A549 (cell line): ENCODE results near the gene GJB1. TPM values are rescaled to one million over a fixed set of nuclear protein-coding genes. Genes with fewer than 3 reads are reported as not detected.

Experiments
- ATAC-seq, 2 experiments: fragments of 200-7000 bp in 1 of 2; fragments of >200 bp in 1 of 2; cut with Nextera tagmentation in 1 of 2; cut with Tn5 transposase in 1 of 2; 3 replicates each; pipeline versions ENCODE4 v1.8.0 to v1.9.1; 2018 to 2020; ENCODE audit warnings: mild to moderate bottlenecking in 1 of 2, moderate library complexity in 1 of 2
- CTCF ChIA-PET: fragments of 300-600 bp; sonication (Branson Sonifier 250); formaldehyde crosslinking; extraction: SDS; loops from one replicate; lab custom pipeline; 2021; ENCODE audit warnings: antibody characterized with exemption, inconsistent platforms; lab: Yijun Ruan, JAX
- POLR2A ChIA-PET: fragments of 350-600 bp; formaldehyde crosslinking; extraction: SDS; loops from one replicate; lab custom pipeline; 2021; ENCODE audit warnings: antibody characterized with exemption, inconsistent platforms; lab: Yijun Ruan, JAX
- DNase-seq, 2 experiments: peaks; one replicate each; pipeline versions ENCODE4 v3.0.0 to v3.0.0-alpha.2; 2011 to 2016; ENCODE audit warnings: low read depth in 1 of 2, low spot score in 1 of 2
- FAIRE-seq: peaks from 2 replicates; lab custom pipeline; 2011; peaks lifted over from hg19 to GRCh38; lab: Jason Lieb, UNC
- H3K27ac ChIP-seq, 2 experiments: fragments of >200 bp; sonication (Bioruptor Twin); formaldehyde crosslinking; 3 replicates each; pipeline ENCODE4 v1.5.1; 2016 to 2017
- H3K4me1 ChIP-seq: fragments of >200 bp; sonication (Bioruptor Twin); formaldehyde crosslinking; 3 replicates; pipeline ENCODE4 v1.6.1; 2016
- H3K4me2 ChIP-seq: fragments of >200 bp; sonication (Bioruptor Twin); formaldehyde crosslinking; 3 replicates; pipeline ENCODE4 v1.6.1; 2016
- H3K4me3 ChIP-seq: fragments of >200 bp; sonication (Bioruptor Twin); formaldehyde crosslinking; 3 replicates; pipeline ENCODE4 v1.5.1; 2016
- H3K9me3 ChIP-seq: fragments of >200 bp; sonication (Bioruptor Twin); formaldehyde crosslinking; 3 replicates; pipeline ENCODE4 v1.6.1; 2016
- CHD2 ChIP-seq: fragments of 150-350 bp; IDR thresholded peaks from 2 replicates; pipeline ENCODE4 v1.6.1; 2014; ENCODE audit warnings: low read length; ENCODE audit not compliant: partially characterized antibody
- CHD4 ChIP-seq: fragments of 200-600 bp; sonication (generic); IDR thresholded peaks from 2 replicates; pipeline ENCODE4 v1.6.1; 2016; ENCODE audit warnings: antibody characterized with exemption, mild to moderate bottlenecking, borderline replicate concordance
- FOSB ChIP-seq: fragments of 250-450 bp; sonication (Bioruptor Pico); IDR thresholded peaks from 2 replicates; pipeline ENCODE4 v1.5.0; 2020; ENCODE audit warnings: mild to moderate bottlenecking, moderate library complexity
- FOSL2 ChIP-seq, 2 experiments: fragments of 450-650 bp in 1 of 2; fragments of >200 bp in 1 of 2; sonication (Bioruptor Twin) in 1 of 2; formaldehyde crosslinking; IDR thresholded peaks; 2 replicates each; pipeline versions ENCODE4 v1.5.0 to v1.6.1; 2016 to 2020; ENCODE audit warnings: mild to moderate bottlenecking in 1 of 2, moderate library complexity in 1 of 2
- FOXS1 ChIP-seq: fragments of 250-450 bp; sonication (Bioruptor Pico); IDR thresholded peaks from 2 replicates; pipeline ENCODE4 v1.5.0; 2020; ENCODE audit warnings: mild to moderate bottlenecking, moderate library complexity
- HEYL ChIP-seq: fragments of 250-450 bp; sonication (Bioruptor Pico); IDR thresholded peaks from 2 replicates; pipeline ENCODE4 v1.8.0; 2021; ENCODE audit warnings: mild to moderate bottlenecking, moderate library complexity
- HOXB5 ChIP-seq: fragments of 250-450 bp; sonication (Bioruptor Pico); IDR thresholded peaks from 2 replicates; pipeline ENCODE4 v1.5.0; 2020; ENCODE audit warnings: mild to moderate bottlenecking, moderate library complexity
- JUN ChIP-seq, 2 experiments: fragments of >200 bp; sonication (Bioruptor Twin); formaldehyde crosslinking; IDR thresholded peaks; 2 replicates in 1 of 2; 3 replicates in 1 of 2; pipeline ENCODE4 v1.6.1; 2016 to 2017
- KDM1A ChIP-seq: fragments of 200-600 bp; sonication (generic); IDR thresholded peaks from 2 replicates; pipeline ENCODE4 v1.6.1; 2016; ENCODE audit warnings: low read depth, mild to moderate bottlenecking
- MAZ ChIP-seq: fragments of 150-350 bp; IDR thresholded peaks from 2 replicates; pipeline ENCODE4 v1.6.1; 2014; ENCODE audit warnings: antibody characterized with exemption, low read depth, low read length, borderline replicate concordance
- MYC ChIP-seq: IDR thresholded peaks from 2 replicates; pipeline ENCODE4 v1.6.1; 2012; ENCODE audit warnings: mild to moderate bottlenecking, inconsistent platforms, low read length, improper control_type of control experiment, borderline replicate concordance
- NPAS2 ChIP-seq: fragments of 250-450 bp; sonication (Bioruptor Pico); IDR thresholded peaks from 2 replicates; pipeline ENCODE4 v1.8.0; 2022; ENCODE audit warnings: mild to moderate bottlenecking, moderate library complexity, borderline replicate concordance
- PHF8 ChIP-seq: fragments of 200-600 bp; sonication (generic); IDR thresholded peaks from 2 replicates; pipeline ENCODE4 v1.6.1; 2016; ENCODE audit warnings: low read depth, mild to moderate bottlenecking, antibody characterized with exemption, moderate library complexity, borderline replicate concordance
- POLR2AphosphoS2 ChIP-seq: conservative IDR thresholded peaks from 2 replicates; pipeline ENCODE4 v1.6.1; 2012; ENCODE audit warnings: low read length, improper control_type of control experiment, inconsistent platforms
- RARB ChIP-seq: fragments of 250-450 bp; sonication (Bioruptor Pico); IDR thresholded peaks from 2 replicates; pipeline ENCODE4 v1.8.0; 2021; ENCODE audit warnings: mild to moderate bottlenecking, moderate library complexity
- RFX5 ChIP-seq: fragments of 450-650 bp; IDR thresholded peaks from 2 replicates; pipeline ENCODE4 v1.7.1; 2014; ENCODE audit warnings: antibody characterized with exemption, mild to moderate bottlenecking, moderate library complexity
- RNF2 ChIP-seq: fragments of 200-600 bp; sonication (generic); IDR thresholded peaks from 2 replicates; pipeline ENCODE4 v1.6.1; 2016; ENCODE audit warnings: low read depth, mild to moderate bottlenecking, antibody characterized with exemption, moderate library complexity, borderline replicate concordance
- TFCP2L1 ChIP-seq: fragments of 250-450 bp; sonication (Bioruptor Pico); IDR thresholded peaks from 2 replicates; pipeline ENCODE4 v1.5.0; 2021; ENCODE audit warnings: mild to moderate bottlenecking
- TP53 ChIP-seq: fragments of 250-450 bp; sonication (Bioruptor Pico); IDR thresholded peaks from 2 replicates; pipeline ENCODE4 v1.5.0; 2021; ENCODE audit warnings: mild to moderate bottlenecking, moderate library complexity
- ZC3H11A ChIP-seq: fragments of 450-650 bp; IDR thresholded peaks from 2 replicates; pipeline ENCODE4 v1.6.1; 2014; ENCODE audit warnings: antibody characterized with exemption, mild to moderate bottlenecking
- ZNF302 ChIP-seq: fragments of 250-450 bp; sonication (Bioruptor Pico); IDR thresholded peaks from 2 replicates; pipeline ENCODE4 v1.9.0; 2021; ENCODE audit warnings: inconsistent platforms, mild to moderate bottlenecking, moderate library complexity
- ZSCAN20 ChIP-seq: fragments of 250-450 bp; sonication (Bioruptor Pico); IDR thresholded peaks from 2 replicates; pipeline ENCODE4 v1.8.0; 2022; ENCODE audit warnings: mild to moderate bottlenecking, moderate library complexity
- WGBS: methylation state at CpG from one replicate; pipeline ENCODE4 v1.1.6; 2017; ENCODE audit errors: missing lambda C conversion rate; 5-methylcytosine and 5-hydroxymethylcytosine counted together
- polyA plus RNA-seq, 4 experiments: library from polyadenylated mRNA; depleted of rRNA in 3 of 4; stranded (reverse); fragments of >200 nt; fragmentation: RNase III in 1 of 4; extraction: RNeasy Plus Mini Kit Qiagen cat#74134 plus additional on column Dnase treatment in 1 of 4; gene quantifications; 2 replicates in 3 of 4; 3 replicates in 1 of 4; pipeline ENCODE4 v1.2.3, GENCODE V29; 2011 to 2017
- TF ChIP-seq, protein P1 (sequence below): fragments of 200-600 bp; sonication (generic); IDR thresholded peaks from 2 replicates; pipeline ENCODE4 v1.6.1; 2016; ENCODE audit warnings: antibody characterized with exemption, mild to moderate bottlenecking, moderate library complexity
- TF ChIP-seq, protein P2 (sequence below): fragments of >200 bp; sonication (Bioruptor Twin); formaldehyde crosslinking; IDR thresholded peaks from 3 replicates; pipeline ENCODE4 v1.5.1; 2016
- TF ChIP-seq, protein P3 (sequence below): fragments of 450-650 bp; IDR thresholded peaks from 2 replicates; pipeline ENCODE4 v1.6.1; 2014; ENCODE audit warnings: antibody characterized with exemption
- TF ChIP-seq, protein P4 (sequence below): fragments of 150-350 bp; IDR thresholded peaks from 2 replicates; pipeline ENCODE4 v1.6.1; 2014; ENCODE audit warnings: low read depth, mild to moderate bottlenecking, low read length

The GJB1 gene
- polyA plus RNA-seq, 2 of the 4 experiments (the other 2 are of a cell fraction): 0.13 to 0.39 TPM

DNA sequence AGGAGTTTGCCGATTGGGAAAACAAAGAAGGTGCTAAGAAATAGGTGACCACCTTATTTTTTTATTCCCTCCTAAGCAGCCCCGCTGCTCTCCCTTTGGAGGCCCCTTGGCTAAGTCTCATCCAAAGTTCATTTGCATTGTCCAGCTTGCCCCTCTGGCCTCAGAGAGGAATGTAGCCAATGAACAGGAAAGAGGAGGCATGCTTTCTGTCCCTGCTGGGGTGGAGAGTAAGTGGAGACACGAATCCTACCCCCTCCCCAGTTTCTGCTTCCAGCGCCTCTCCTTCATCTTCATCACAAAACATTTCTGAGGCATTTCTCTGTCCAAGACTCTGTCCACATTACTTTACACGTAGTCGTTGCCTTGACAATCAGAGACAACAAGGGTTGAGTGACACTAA is 39.7 kb upstream of the GJB1 start:
- FAIRE-seq (no peak), ATAC-seq (no peak), DNase-seq (no peak)
- no peak overlapping the region for H3K4me3 ChIP-seq
- TF ChIP-seq RARB (no peak), TFCP2L1 (CRISPR knock-in tag) (no peak), CHD4 (no peak), HOXB5 (CRISPR knock-in tag) (no peak), FOSL2 (IDR thresholded peaks at IDR 0.05) (no peak), FOSL2 (CRISPR knock-in tag; IDR thresholded peaks at IDR 0.05) (no peak), FOSB (CRISPR knock-in tag) (no peak), RFX5 (no peak), MAZ (no peak), HEYL (no peak), CHD2 (no peak), KDM1A (no peak), POLR2AphosphoS2 (no peak), ZSCAN20 (CRISPR knock-in tag) (no peak), JUN (IDR thresholded peaks at IDR 0.05) (no peak), ZC3H11A (no peak)
- TF ChIP-seq, protein P1, sequence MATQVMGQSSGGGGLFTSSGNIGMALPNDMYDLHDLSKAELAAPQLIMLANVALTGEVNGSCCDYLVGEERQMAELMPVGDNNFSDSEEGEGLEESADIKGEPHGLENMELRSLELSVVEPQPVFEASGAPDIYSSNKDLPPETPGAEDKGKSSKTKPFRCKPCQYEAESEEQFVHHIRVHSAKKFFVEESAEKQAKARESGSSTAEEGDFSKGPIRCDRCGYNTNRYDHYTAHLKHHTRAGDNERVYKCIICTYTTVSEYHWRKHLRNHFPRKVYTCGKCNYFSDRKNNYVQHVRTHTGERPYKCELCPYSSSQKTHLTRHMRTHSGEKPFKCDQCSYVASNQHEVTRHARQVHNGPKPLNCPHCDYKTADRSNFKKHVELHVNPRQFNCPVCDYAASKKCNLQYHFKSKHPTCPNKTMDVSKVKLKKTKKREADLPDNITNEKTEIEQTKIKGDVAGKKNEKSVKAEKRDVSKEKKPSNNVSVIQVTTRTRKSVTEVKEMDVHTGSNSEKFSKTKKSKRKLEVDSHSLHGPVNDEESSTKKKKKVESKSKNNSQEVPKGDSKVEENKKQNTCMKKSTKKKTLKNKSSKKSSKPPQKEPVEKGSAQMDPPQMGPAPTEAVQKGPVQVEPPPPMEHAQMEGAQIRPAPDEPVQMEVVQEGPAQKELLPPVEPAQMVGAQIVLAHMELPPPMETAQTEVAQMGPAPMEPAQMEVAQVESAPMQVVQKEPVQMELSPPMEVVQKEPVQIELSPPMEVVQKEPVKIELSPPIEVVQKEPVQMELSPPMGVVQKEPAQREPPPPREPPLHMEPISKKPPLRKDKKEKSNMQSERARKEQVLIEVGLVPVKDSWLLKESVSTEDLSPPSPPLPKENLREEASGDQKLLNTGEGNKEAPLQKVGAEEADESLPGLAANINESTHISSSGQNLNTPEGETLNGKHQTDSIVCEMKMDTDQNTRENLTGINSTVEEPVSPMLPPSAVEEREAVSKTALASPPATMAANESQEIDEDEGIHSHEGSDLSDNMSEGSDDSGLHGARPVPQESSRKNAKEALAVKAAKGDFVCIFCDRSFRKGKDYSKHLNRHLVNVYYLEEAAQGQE: no peak
- TF ChIP-seq, protein P2, sequence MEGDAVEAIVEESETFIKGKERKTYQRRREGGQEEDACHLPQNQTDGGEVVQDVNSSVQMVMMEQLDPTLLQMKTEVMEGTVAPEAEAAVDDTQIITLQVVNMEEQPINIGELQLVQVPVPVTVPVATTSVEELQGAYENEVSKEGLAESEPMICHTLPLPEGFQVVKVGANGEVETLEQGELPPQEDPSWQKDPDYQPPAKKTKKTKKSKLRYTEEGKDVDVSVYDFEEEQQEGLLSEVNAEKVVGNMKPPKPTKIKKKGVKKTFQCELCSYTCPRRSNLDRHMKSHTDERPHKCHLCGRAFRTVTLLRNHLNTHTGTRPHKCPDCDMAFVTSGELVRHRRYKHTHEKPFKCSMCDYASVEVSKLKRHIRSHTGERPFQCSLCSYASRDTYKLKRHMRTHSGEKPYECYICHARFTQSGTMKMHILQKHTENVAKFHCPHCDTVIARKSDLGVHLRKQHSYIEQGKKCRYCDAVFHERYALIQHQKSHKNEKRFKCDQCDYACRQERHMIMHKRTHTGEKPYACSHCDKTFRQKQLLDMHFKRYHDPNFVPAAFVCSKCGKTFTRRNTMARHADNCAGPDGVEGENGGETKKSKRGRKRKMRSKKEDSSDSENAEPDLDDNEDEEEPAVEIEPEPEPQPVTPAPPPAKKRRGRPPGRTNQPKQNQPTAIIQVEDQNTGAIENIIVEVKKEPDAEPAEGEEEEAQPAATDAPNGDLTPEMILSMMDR: no peak
- TF ChIP-seq, protein P3, sequence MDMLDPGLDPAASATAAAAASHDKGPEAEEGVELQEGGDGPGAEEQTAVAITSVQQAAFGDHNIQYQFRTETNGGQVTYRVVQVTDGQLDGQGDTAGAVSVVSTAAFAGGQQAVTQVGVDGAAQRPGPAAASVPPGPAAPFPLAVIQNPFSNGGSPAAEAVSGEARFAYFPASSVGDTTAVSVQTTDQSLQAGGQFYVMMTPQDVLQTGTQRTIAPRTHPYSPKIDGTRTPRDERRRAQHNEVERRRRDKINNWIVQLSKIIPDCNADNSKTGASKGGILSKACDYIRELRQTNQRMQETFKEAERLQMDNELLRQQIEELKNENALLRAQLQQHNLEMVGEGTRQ: no peak
- TF ChIP-seq, protein P4, sequence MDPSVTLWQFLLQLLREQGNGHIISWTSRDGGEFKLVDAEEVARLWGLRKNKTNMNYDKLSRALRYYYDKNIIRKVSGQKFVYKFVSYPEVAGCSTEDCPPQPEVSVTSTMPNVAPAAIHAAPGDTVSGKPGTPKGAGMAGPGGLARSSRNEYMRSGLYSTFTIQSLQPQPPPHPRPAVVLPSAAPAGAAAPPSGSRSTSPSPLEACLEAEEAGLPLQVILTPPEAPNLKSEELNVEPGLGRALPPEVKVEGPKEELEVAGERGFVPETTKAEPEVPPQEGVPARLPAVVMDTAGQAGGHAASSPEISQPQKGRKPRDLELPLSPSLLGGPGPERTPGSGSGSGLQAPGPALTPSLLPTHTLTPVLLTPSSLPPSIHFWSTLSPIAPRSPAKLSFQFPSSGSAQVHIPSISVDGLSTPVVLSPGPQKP: no peak
- 84% methylated on average over 6 of the region's 6 CpGs for WGBS
- H3K27ac ChIP-seq: no peak overlapping the region
- no peaks in the 10 kb centered on the region for H3K9me3 ChIP-seq
- POLR2A ChIA-PET: interaction anchor here (2.6 kb wide), 1 partner anchor 100 kb away, joined by 21 read pairs; the partner anchor contains the start of gene NONO
- no peak overlapping the region for H3K4me2 ChIP-seq
- H3K4me1 ChIP-seq: peaks cover 10% of the 10 kb centered on the region; the same call in 1 of the 3 replicates
- CTCF ChIA-PET: interaction anchor here (0.6 to 0.8 kb wide), 3 partner anchors 8 to 71 kb away, joined by 3 read pairs; no protein-coding TSS in a partner anchor

DNA sequence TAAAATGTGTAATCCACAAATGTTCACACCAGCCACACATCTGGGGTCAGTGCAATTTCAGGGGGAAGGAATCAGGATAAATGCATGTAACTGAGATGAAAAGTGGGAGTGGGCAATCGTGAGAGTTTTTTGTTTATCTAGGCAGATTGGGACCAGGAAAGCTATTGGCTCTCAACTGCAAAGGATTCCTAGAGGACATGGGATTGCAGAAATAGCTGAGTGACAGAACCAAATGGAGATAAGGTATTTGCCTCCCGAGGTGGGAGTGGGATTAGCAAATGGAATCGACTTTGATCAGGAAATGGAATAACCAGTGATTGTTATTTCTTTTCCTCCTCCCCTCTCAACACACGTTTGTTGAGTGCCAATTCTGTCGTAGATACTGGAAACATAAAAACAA is 38.9 kb upstream of the GJB1 start:
- H3K27ac ChIP-seq: no peak overlapping the region
- TF ChIP-seq ZNF302 (CRISPR knock-in tag) (no peak), FOXS1 (CRISPR knock-in tag) (no peak), RFX5 (no peak), MAZ (no peak), NPAS2 (CRISPR knock-in tag) (no peak), FOSB (CRISPR knock-in tag) (no peak), RNF2 (no peak), TP53 (CRISPR knock-in tag) (no peak), MYC (no peak), PHF8 (no peak)
- TF ChIP-seq, protein P1: no peak
- TF ChIP-seq, all 56 proteins: peak for 0
- no peak for ATAC-seq
- 42% methylated on average over 5 of the region's 5 CpGs for WGBS
- DNase-seq: no peak
- CTCF ChIA-PET: no interaction called here
- no peak overlapping the region for H3K4me3 ChIP-seq
- no peak for FAIRE-seq
- peaks cover 10% of the 10 kb centered on the region; the same call in 1 of the 3 replicates for H3K4me1 ChIP-seq
- POLR2A ChIA-PET: no interaction called here
- no peak overlapping the region for H3K4me2 ChIP-seq
- no peaks in the 10 kb centered on the region for H3K9me3 ChIP-seq
